K562 (cell line): ENCODE measurements around the gene SEMA3G. TPM values are rescaled to one million over a fixed set of nuclear protein-coding genes. Genes with fewer than 3 reads are reported as not detected.

Experiments used
- ADNP ChIP-seq: fragments of 200-800 bp; sonication (Bioruptor generic); IDR thresholded peaks from 2 replicates; pipeline ENCODE4 v1.6.1; 2016; ENCODE audit warnings: missing genetic modification characterization, missing compliant biosample characterization
- ATF3 ChIP-seq, 2 experiments: fragments of 450-650 bp in 1 of 2; sonication (generic) in 1 of 2; formaldehyde crosslinking in 1 of 2; IDR thresholded peaks in 1 of 2; conservative IDR thresholded peaks in 1 of 2; 2 replicates each; pipeline versions ENCODE4 v1.6.1 to v1.8.1; 2016 to 2023; ENCODE audit warnings: mild to moderate bottlenecking in 2 of 2, moderate library complexity in 2 of 2, inconsistent platforms in 1 of 2, missing genetic modification reagents in 1 of 2
- MAFF ChIP-seq: IDR thresholded peaks from 2 replicates; pipeline ENCODE4 v1.6.1; 2012; ENCODE audit warnings: low read length, improper control_type of control experiment
- NFIX ChIP-seq: fragments of 250-450 bp; sonication (Bioruptor Pico); IDR thresholded peaks from 2 replicates; pipeline ENCODE4 v1.4.0; 2020; ENCODE audit warnings: low read depth, mild to moderate bottlenecking, moderate library complexity
- RAD51 ChIP-seq: fragments of 450-650 bp; IDR thresholded peaks from 2 replicates; pipeline ENCODE4 v1.7.1; 2016; ENCODE audit warnings: low read depth, mild to moderate bottlenecking, borderline replicate concordance
- SRSF1 ChIP-seq: fragments of 200-400 bp; formaldehyde crosslinking; IDR thresholded peaks from 2 replicates; pipeline ENCODE4 v1.6.1; 2017; ENCODE audit warnings: mild to moderate bottlenecking, low read depth, low read length, moderate library complexity
- XRCC4 ChIP-seq: IDR thresholded peaks from one replicate; pipeline ENCODE4 v1.6.1; 2011; ENCODE audit not compliant: insufficient read depth, insufficient read length; ENCODE audit errors: extremely low read depth
- ZBTB12 ChIP-seq: fragments of 250-450 bp; sonication (Bioruptor Pico); IDR thresholded peaks from 2 replicates; pipeline ENCODE4 v1.4.0; 2020
- ZNF253 ChIP-seq: fragments of 250-450 bp; sonication (Bioruptor Pico); conservative IDR thresholded peaks from 2 replicates; pipeline ENCODE4 v1.6.1; 2021; ENCODE audit warnings: mild to moderate bottlenecking
- ZNF274 ChIP-seq: IDR thresholded peaks from 2 replicates; pipeline ENCODE4 v1.6.1; 2011; ENCODE audit warnings: low read depth, mild to moderate bottlenecking, low read length, moderate library complexity, borderline replicate concordance
- ZNF395 ChIP-seq: fragments of 200-800 bp; sonication (Bioruptor generic); IDR thresholded peaks from 2 replicates; pipeline ENCODE4 v1.6.1; 2017; ENCODE audit warnings: missing genetic modification characterization, missing compliant biosample characterization
- ZNF584 ChIP-seq: fragments of 200-800 bp; sonication (Bioruptor generic); IDR thresholded peaks from 2 replicates; pipeline ENCODE4 v1.6.1; 2016; ENCODE audit warnings: low read depth, mild to moderate bottlenecking, missing genetic modification characterization, missing compliant biosample characterization
- ZNF586 ChIP-seq: fragments of 450-650 bp; formaldehyde crosslinking; conservative IDR thresholded peaks from 2 replicates; pipeline ENCODE4 v1.4.0; 2020; ENCODE audit warnings: mild to moderate bottlenecking, moderate library complexity
- ZNF785 ChIP-seq: fragments of 250-450 bp; sonication (Bioruptor Pico); IDR thresholded peaks from 2 replicates; pipeline ENCODE4 v1.4.0; 2020; ENCODE audit warnings: mild to moderate bottlenecking
- polyA plus RNA-seq, 8 experiments: library from polyadenylated mRNA; depleted of rRNA in 4 of 8; stranded (reverse) in 5 of 8; unstranded in 3 of 8; fragments of >200 nt; fragmentation: Nextera tagmentation in 2 of 8; fragmentation: Illumina TruSeq in 1 of 8; extraction: Ambion mirVana in 2 of 8; extraction: Trizol in 1 of 8; gene quantifications; 2 replicates each; pipeline versions ENCODE4 v1.2.1 to v1.2.3, GENCODE V29; 2011 to 2014; ENCODE audit warnings: inconsistent platforms in 1 of 8, missing spikeins in 1 of 8
- total RNA-seq, 7 experiments: library from RNA; depleted of rRNA in 6 of 7; stranded (reverse); fragments of >200 nt in 6 of 7; fragmentation: Illumina TruSeq in 2 of 7; extraction: Trizol in 2 of 7; gene quantifications; 2 replicates each; pipeline versions ENCODE4 v1.2.1 to v1.2.3, GENCODE V29; 2011 to 2021; ENCODE audit warnings: low replicate concordance in 1 of 7

Gene SEMA3G
- total and polyA plus RNA-seq, 9 of the 15 experiments (the other 6 are each of a cell fraction or from before 2014, with no cell fraction given), result 0.04 to 0.07 (median 0.05) TPM; not detected in 6

GRCh38 chr3:52393131-52393807, 51.6 kb downstream of the SEMA3G start (continued):
- TF ChIP-seq NFIX (CRISPR knock-in tag), result no peak
- no peak for TF ChIP-seq MAFF
- TF ChIP-seq ZNF584 (CRISPR knock-in tag), result no peak
- TF ChIP-seq SRSF1, result no peak
- TF ChIP-seq ZNF274, result no peak
- TF ChIP-seq ADNP (tag), result no peak
- TF ChIP-seq ZNF785 (CRISPR knock-in tag), result no peak
- TF ChIP-seq ZNF253 (CRISPR knock-in tag), result no peak
- TF ChIP-seq ATF3 (IDR thresholded peaks at IDR 0.05), result no peak
- TF ChIP-seq ATF3 (CRISPR knock-in tag; conservative IDR thresholded peaks at IDR 0.05), result no peak
- TF ChIP-seq XRCC4, result no peak
- no peak for TF ChIP-seq RAD51
- TF ChIP-seq ZBTB12 (CRISPR knock-in tag), result no peak
- no peak for TF ChIP-seq ZNF586 (CRISPR knock-in tag)
- TF ChIP-seq ZNF395 (CRISPR knock-in tag), result no peak
- TF ChIP-seq, all 486 proteins: peak for 0
